WERI-Rb-1 (cell line): ENCODE data around the gene ENAH.
A peak's percentile ranks its signal among the peaks of the same experiment; 100 is the strongest.

Experiments used
- DNase-seq: peaks from one replicate; pipeline ENCODE4 v3.0.0-alpha.2; 2020
- H3K27ac ChIP-seq: fragments of 250-450 bp; sonication (Bioruptor Pico); 2 replicates; pipeline ENCODE4 v1.5.1; 2020; ENCODE audit warnings: mild to moderate bottlenecking, moderate library complexity
- H3K27me3 ChIP-seq: fragments of 250-450 bp; sonication (Bioruptor Pico); 2 replicates; pipeline ENCODE4 v1.5.1; 2021; ENCODE audit warnings: mild to moderate bottlenecking, low read depth, moderate library complexity; ENCODE audit not compliant: insufficient read depth, severe bottlenecking
- H3K36me3 ChIP-seq: fragments of 250-450 bp; sonication (Bioruptor Pico); 2 replicates; pipeline ENCODE4 v1.5.1; 2020; ENCODE audit warnings: mild to moderate bottlenecking, moderate library complexity
- H3K4me3 ChIP-seq: 2 replicates; pipeline ENCODE4 v1.5.1; 2011; ENCODE audit warnings: low read depth, mild to moderate bottlenecking, control low read depth, low read length
- H3K9me3 ChIP-seq: fragments of 250-450 bp; sonication (Bioruptor Pico); 2 replicates; pipeline ENCODE4 v1.5.1; 2021; ENCODE audit warnings: mild to moderate bottlenecking, moderate library complexity; ENCODE audit not compliant: severe bottlenecking
- CTCF ChIP-seq: IDR thresholded peaks from 2 replicates; pipeline ENCODE4 v1.5.1; 2011; ENCODE audit warnings: low read depth, mild to moderate bottlenecking, control low read depth, inconsistent platforms, low read length

Gene ENAH

GRCh38 chr1:225653463-225654276 is 747 bp upstream of the ENAH start:
- DNase-seq, result no peak
- H3K27me3 ChIP-seq, result no peaks in the 10 kb centered on the region
- no peak overlapping the region for H3K27ac ChIP-seq
- H3K9me3 ChIP-seq, result no peaks in the 10 kb centered on the region
- no peak overlapping the region for H3K4me3 ChIP-seq
- no peak for TF ChIP-seq CTCF
- H3K36me3 ChIP-seq, result no peaks in the 10 kb centered on the region; the same call in 1 of the 2 replicates

GRCh38 chr1:225651872-225652728 is 823 bp downstream of the ENAH start:
- DNase-seq, result peak; percentile 56

GRCh38 chr1:225651376-225651871 is 1.5 kb downstream of the ENAH start:
- DNase-seq, result no peak
- no peaks in the 10 kb centered on the region for H3K9me3 ChIP-seq
- H3K27ac ChIP-seq, result peak overlapping the region; percentile 83
- TF ChIP-seq CTCF, result no peak
- no peaks in the 10 kb centered on the region; the same call in 1 of the 2 replicates for H3K36me3 ChIP-seq
- peak overlapping the region; percentile 95 for H3K4me3 ChIP-seq
- no peaks in the 10 kb centered on the region for H3K27me3 ChIP-seq

More at GRCh38 chr1:225651872-225652728, 823 bp downstream of the ENAH start:
- Histone ChIP-seq H3K9me3 (no peaks in the 10 kb centered on the region), H3K4me3 (peak overlapping the region; percentile 95), H3K27me3 (no peaks in the 10 kb centered on the region), H3K36me3 (no peaks in the 10 kb centered on the region; the same call in 1 of the 2 replicates), H3K27ac (peak overlapping the region; percentile 83)
- no peak for TF ChIP-seq CTCF

GRCh38 chr1:225650179-225650578 is 2.7 kb downstream of the ENAH start:
- no peak overlapping the region for H3K27ac ChIP-seq
- no peaks in the 10 kb centered on the region for H3K9me3 ChIP-seq
- no peak overlapping the region for H3K4me3 ChIP-seq
- no peak for TF ChIP-seq CTCF
- DNase-seq, result no peak
- H3K36me3 ChIP-seq, result no peaks in the 10 kb centered on the region; the same call in none of the 2 replicates
- no peaks in the 10 kb centered on the region for H3K27me3 ChIP-seq

GRCh38 chr1:225645194-225645895 is 7.6 kb downstream of the ENAH start:
- Histone ChIP-seq H3K36me3 (peaks cover 7% of the 10 kb centered on the region), H3K27ac (no peak overlapping the region), H3K9me3 (no peaks in the 10 kb centered on the region), H3K4me3 (no peak overlapping the region), H3K27me3 (no peaks in the 10 kb centered on the region)
- no peak for TF ChIP-seq CTCF
- no peak for DNase-seq
